Endothelial cell of hepatic sinusoid (primary cell): ENCODE measurements around the gene IL4I1.

Experiments
- in situ Hi-C: cut with HindIII; loops from 2 replicates; pipeline ENCODE4 v1.10.0; 2017; ENCODE audit warnings: low sequenced_read_pairs

Gene IL4I1

GRCh38 chr19:49880162-49880869 lies 16.4 kb downstream of the IL4I1 start:
- in situ Hi-C loops = no loop called here

GRCh38 chr19:49879243-49879963 lies 17.3 kb downstream of the IL4I1 start:
- in situ Hi-C loops = no loop called here

- in situ Hi-C loops = no loop called here
Measured at GRCh38 chr19:49878744-49879070, 18.0 kb downstream of the IL4I1 start.

GRCh38 chr19:49877879-49878743 lies 18.6 kb downstream of the IL4I1 start:
- in situ Hi-C loops = no loop called here

GRCh38 chr19:49877020-49877878 lies 19.4 kb downstream of the IL4I1 start, which contains the start of the genes AKT1S1 and TBC1D17:
Gene AKT1S1, minus strand, starts transcription at chr19:49877355. Its CDS starts 4,060 bp downstream, at chr19:49873295.
Gene TBC1D17, plus strand, starts transcription at chr19:49877702. Its CDS starts 22 bp downstream, at chr19:49877724.
- in situ Hi-C loops = no loop called here

GRCh38 chr19:49876422-49877019 lies 20.2 kb downstream of the IL4I1 start:
- in situ Hi-C loops = no loop called here

GRCh38 chr19:49875857-49876421 lies 20.7 kb downstream of the IL4I1 start:
- in situ Hi-C loops = no loop called here

GRCh38 chr19:49875177-49875576 lies 21.5 kb downstream of the IL4I1 start:
- in situ Hi-C loops = no loop called here

- in situ Hi-C loops = no loop called here
Measured at GRCh38 chr19:49874503-49875157, 22.1 kb downstream of the IL4I1 start.

- in situ Hi-C loops = no loop called here
Measured at GRCh38 chr19:49873834-49874233, 22.9 kb downstream of the IL4I1 start.

GRCh38 chr19:49873129-49873521 lies 23.6 kb downstream of the IL4I1 start:
- in situ Hi-C loops = no loop called here

GRCh38 chr19:49872245-49873128 lies 24.2 kb downstream of the IL4I1 start:
- in situ Hi-C loops = no loop called here

GRCh38 chr19:49871349-49871985 lies 25.2 kb downstream of the IL4I1 start:
- in situ Hi-C loops = no loop called here

GRCh38 chr19:49870309-49870901 lies 26.3 kb downstream of the IL4I1 start:
- in situ Hi-C loops = no loop called here

- in situ Hi-C loops = no loop called here
Measured at GRCh38 chr19:49869484-49870308, 27.0 kb downstream of the IL4I1 start.

- in situ Hi-C loops = no loop called here
Measured at GRCh38 chr19:49869009-49869483, 27.6 kb downstream of the IL4I1 start.
